HG03175 (cell line): ENCODE results near the gene GALNT1.

ENCODE experiments used
- ATAC-seq: cut with Tn5 transposase; IDR thresholded peaks from one replicate; pipeline ENCODE4 v1.9.1; 2021; ENCODE audit warnings: mild to moderate bottlenecking, moderate library complexity; ENCODE audit not compliant: unreplicated experiment

GALNT1 gene

GRCh38 chr18:35662293-35663062, 80.9 kb downstream of the GALNT1 start:
- ATAC-seq, result peak; percentile 51

DNA sequence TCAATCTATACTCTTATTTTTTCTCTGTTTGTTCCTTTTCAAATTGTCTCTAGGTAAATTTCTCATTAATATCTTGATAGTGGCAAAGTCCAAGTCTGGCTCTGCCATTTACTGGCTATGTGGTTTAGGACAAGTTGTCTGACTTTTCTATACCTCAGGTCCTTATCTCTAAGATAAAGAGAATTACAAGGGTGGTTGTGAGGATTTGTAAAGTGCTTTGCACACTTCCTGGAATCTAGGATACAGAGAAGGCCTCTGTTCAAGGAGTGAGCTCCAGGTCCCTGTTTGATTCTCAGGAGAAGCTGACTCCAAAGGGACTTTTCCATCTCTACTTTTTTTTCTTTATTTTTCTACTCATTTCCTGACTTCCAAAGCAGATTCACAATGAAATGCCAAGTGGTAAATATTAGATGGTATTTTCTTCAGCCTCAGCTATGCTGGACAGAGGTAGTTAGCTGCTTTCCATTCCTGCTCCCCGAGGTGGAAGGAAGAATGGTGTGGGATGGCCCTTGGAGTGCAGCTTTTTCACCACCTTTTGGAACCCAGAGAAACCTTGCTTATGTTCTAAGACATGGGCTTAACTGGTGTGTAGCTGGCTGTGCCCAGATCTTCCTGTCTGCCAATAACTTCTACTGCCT, 90.5 kb downstream of the GALNT1 start:
- ATAC-seq, result no peak

- no peak for ATAC-seq
Measured at GRCh38 chr18:35672897-35673296, 91.4 kb downstream of the GALNT1 start.

GRCh38 chr18:35673682-35674081, 92.1 kb downstream of the GALNT1 start:
- ATAC-seq, result no peak

GRCh38 chr18:35680139-35680551, 98.6 kb downstream of the GALNT1 start:
- no peak for ATAC-seq

GRCh38 chr18:35682281-35682867, 100.8 kb downstream of the GALNT1 start:
- no peak for ATAC-seq

DNA sequence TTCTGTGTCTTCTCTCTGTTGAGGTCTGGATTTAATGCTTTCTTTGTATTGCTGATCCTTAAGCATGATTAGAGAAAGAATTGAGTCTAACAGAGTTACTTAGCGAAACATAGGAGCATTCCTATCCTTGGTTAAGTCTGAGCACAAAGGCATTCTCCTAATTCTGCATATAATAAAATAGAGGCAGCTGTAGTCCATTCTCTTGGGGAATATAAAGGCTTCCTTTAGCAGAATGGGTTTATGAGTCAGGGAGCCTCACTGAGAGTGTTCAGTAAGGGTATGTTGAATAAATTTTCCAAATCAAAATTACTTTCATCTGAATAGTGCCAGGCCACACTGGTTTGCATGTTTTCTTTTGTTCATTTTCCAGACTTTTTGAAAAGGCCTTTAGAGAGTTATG, 101.5 kb downstream of the GALNT1 start:
- ATAC-seq, result no peak

- ATAC-seq, result peak; percentile 66
Measured at GRCh38 chr18:35688757-35689156, 107.2 kb downstream of the GALNT1 start.

GRCh38 chr18:35689728-35690127, 108.2 kb downstream of the GALNT1 start:
- no peak for ATAC-seq

DNA sequence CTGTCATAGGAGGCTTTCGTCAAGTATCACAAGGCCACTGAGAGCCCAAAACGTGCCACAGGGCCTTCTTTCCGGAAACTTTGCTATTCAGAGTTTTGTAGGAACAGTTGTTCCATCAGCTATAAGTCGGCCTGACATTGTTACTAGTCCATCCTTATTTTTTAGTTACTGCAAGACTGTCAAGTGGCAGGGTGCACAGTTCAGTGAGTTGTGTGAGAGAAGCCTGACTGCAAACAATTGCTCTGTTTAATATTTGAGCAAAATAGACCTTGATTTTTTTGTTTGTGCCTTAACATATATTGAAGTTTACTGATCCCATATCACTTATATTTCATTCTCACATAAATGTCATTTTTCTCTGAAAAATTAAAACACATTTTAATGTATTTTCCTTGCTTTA, 110.1 kb downstream of the GALNT1 start:
- ATAC-seq, result no peak

DNA sequence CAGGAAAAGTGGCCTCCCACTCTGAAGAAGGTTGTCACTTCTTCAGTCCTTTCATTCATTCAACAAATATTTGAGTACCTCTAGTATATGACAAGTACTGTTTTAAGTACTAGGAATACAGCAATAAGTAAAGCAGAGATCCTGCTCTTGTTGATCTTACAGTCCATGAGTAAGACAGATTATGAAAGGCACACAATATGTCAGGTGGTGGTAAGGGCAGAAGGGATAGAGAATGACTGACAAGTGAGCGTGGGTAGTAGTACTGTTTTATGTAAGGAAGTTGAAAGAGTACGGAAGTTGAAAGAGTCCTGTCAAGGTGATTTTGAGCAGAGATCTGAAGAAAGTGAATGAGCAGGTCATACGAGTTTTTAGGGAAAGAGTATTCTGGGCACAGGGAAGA, 111.3 kb downstream of the GALNT1 start:
- no peak for ATAC-seq

- no peak for ATAC-seq
Measured at GRCh38 chr18:35693829-35694228, 112.3 kb downstream of the GALNT1 start.

DNA sequence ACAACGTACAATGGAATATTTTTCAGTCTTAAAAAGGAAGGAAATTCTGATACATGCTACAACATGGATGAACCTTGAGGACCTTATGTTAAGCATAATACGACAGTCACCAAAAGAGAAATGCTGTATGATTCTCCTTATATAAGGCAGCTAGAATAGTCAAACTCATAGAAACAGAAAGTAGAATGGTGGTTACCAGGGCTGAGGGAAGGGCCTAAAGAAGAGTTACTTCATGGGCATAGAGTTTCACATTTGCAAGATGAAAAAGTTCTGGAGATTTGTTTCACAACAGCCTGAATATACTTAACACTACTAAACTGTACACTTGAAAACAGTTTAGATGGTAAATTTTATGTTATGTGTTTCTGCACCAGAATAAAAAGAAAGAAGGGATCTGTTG, 113.3 kb downstream of the GALNT1 start:
- ATAC-seq, result peak; percentile 45

GRCh38 chr18:35695384-35695783, 113.8 kb downstream of the GALNT1 start:
- no peak for ATAC-seq

DNA sequence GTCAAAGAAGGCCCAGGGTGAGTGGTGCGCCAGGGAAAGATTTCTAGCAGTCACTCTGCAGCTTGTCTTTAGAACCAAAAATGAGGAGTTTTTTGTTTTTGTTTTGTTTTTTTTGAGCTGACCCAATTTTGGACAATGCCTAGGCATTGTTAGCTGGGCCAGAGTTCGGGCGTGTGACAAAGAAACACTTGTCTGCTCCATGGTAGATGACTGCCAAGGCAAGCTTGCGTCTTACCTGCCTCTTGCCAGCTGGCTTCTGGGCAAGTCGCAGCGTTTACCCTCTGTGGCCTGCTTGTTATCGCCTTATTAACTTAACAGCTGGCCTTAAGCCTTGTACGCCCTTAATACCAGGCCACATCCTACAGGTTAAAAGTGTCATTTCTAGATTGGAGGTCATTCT, 114.3 kb downstream of the GALNT1 start:
- no peak for ATAC-seq

DNA sequence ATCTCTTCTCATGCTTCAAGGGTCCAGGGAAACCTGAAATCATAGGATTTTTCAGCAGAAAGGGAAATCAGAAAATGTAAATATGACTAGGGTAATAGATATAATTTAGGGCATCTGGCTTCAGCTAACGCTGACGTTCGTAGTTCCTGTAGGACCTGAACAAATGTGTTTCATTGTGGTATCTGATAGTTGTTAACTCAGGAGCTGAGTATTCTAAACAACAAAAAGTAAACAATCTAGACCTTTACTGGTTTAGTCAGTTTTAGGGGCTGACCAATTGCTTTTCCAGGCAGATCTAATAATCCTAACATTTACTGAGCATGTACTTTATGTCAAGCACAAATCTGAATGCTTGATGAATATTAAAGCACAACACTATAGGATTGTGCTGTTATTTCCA, 114.8 kb downstream of the GALNT1 start:
- no peak for ATAC-seq

- ATAC-seq, result no peak
Measured at GRCh38 chr18:35697869-35698268, 116.3 kb downstream of the GALNT1 start.

- no peak for ATAC-seq
Measured at GRCh38 chr18:35703043-35703688, 121.6 kb downstream of the GALNT1 start.

DNA sequence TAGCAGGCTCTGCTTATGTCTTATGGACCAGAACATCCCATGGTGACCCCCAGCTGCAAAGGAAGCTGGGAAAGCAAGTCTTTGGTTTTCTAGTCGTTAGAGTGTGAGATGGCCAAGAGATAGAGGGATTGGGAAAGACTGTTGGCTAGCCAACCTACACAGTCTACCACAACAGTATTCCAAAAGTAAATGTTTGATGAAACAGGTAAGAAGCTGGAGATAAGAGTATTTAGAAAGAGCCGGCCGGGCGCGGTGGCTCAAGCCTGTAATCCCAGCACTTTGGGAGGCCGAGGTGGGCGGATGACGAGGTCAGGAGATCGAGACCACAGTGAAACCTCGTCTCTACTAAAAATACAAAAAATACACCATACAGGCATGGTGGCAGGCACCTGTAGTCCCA, 124.4 kb downstream of the GALNT1 start:
- no peak for ATAC-seq

DNA sequence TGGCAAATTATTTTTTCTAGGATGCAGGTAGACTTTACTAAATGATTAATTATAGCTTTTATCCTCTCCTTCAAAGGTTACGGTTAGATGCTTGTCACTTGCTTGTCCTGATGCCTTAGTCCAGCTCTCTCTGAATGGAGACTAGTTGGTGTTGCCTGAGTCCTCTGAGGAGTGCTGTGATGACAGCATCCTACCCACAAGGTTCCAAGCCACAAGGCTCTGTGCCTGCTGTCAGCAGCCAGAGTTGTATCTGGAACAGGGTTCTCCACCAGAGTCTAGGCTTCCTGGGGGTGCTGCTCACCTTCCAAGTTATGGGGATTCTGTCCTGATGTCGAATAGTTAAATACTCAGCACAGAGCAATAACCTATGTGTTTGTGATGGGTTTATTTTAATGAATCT, 125.7 kb downstream of the GALNT1 start:
- no peak for ATAC-seq

DNA sequence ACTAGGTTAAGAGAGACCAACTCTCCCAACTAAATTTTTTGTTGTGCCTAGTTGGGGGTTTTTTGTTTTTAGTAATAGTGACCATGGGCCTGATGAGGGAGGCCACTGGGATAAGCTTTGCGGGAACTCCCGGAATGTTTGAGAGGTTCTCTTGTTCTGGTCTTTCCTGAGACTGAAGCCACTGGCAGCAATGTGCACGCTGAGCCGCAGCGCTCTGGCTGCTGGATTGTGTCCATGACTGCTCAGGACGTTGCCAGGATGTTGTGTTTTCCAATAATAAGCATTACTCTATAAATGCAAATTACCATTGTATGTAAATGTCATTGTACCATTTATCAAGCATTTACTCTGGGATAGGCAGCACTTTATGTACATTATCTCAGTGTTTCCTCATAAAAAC, 126.1 kb downstream of the GALNT1 start:
- no peak for ATAC-seq

GRCh38 chr18:35710581-35710980, 129.0 kb downstream of the GALNT1 start:
- no peak for ATAC-seq
